IPS DF 6.9 (cell line): Measurements from ENCODE around the gene HRK.

ENCODE experiments used
- DNase-seq: peaks from one replicate; pipeline ENCODE4 v3.0.0-alpha.2; 2013; ENCODE audit warnings: low read depth, low spot score
- H3K27ac ChIP-seq: one replicate; pipeline ENCODE4 v1.5.1; 2013; ENCODE audit warnings: low read length, control low read depth
- H3K27me3 ChIP-seq: 2 replicates; pipeline ENCODE4 v1.6.1; 2013; ENCODE audit warnings: mild to moderate bottlenecking, low read length; ENCODE audit not compliant: control insufficient read depth, insufficient read depth
- H3K36me3 ChIP-seq: 2 replicates; pipeline ENCODE4 v1.6.1; 2013; ENCODE audit warnings: low read length; ENCODE audit not compliant: control insufficient read depth, insufficient read depth
- H3K4me1 ChIP-seq: 2 replicates; pipeline ENCODE4 v1.6.1; 2013; ENCODE audit warnings: low read length; ENCODE audit not compliant: control insufficient read depth, insufficient read depth
- H3K4me3 ChIP-seq: 2 replicates; pipeline ENCODE4 v1.5.1; 2013; ENCODE audit warnings: mild to moderate bottlenecking, low read length
- H3K9me3 ChIP-seq: 2 replicates; pipeline ENCODE4 v1.6.1; 2013; ENCODE audit warnings: low read length, inconsistent platforms; ENCODE audit not compliant: control insufficient read depth, insufficient read depth
- WGBS: extraction: QIAGEN DNeasy Blood & Tissue Kit; methylation state at CpG from one replicate; pipeline ENCODE4 v1.1.7; 2013; ENCODE audit warnings: mixed read lengths, missing lambda C conversion rate; ENCODE audit not compliant: insufficient read length, insufficient coverage; 5-methylcytosine and 5-hydroxymethylcytosine counted together

HRK gene

DNA sequence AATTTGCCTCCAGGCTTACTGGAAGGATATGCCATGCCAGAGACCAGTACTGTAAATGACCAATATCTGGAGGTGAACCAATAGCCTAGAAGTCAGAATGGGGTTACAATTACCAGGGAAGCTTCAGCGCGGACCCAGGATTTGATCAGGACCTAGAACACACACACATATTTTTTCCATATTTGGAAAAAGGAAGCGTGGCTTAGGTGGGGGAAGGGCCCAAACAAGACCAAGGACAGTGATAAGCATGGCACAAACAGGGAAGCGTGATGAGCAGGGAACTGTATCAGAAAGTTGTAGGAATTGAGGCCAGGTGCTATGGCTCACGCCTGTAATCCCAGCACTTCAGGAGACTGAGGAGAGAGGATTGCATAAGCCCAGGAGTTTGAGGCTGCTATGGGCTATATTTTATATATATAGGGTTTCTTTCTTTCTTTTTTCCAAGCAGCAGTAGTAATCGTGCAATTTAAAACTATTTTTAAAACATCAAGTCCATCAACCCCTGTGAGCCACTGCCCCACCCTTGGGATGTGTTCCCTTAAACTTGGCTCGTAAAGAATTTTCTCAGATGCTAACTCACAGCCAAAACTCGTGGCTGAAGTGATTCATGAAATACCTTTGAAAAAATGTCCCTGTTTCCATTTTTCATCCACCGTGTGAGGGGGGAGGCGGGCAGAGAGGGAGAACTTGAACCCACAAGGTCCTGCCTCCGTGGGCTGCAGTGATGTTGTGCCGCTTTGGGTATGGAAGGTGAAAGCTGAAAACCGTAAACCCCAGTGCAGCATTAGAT is 16.7 kb downstream of the HRK start:
- Histone ChIP-seq H3K9me3 (no peaks in the 10 kb centered on the region), H3K27ac (no peak overlapping the region), H3K4me3 (no peak overlapping the region), H3K36me3 (no peaks in the 10 kb centered on the region), H3K27me3 (no peaks in the 10 kb centered on the region), H3K4me1 (no peaks in the 10 kb centered on the region)
- no peak for DNase-seq
- no CpG with 5 or more reads among the region's 13 CpGs for WGBS

DNA sequence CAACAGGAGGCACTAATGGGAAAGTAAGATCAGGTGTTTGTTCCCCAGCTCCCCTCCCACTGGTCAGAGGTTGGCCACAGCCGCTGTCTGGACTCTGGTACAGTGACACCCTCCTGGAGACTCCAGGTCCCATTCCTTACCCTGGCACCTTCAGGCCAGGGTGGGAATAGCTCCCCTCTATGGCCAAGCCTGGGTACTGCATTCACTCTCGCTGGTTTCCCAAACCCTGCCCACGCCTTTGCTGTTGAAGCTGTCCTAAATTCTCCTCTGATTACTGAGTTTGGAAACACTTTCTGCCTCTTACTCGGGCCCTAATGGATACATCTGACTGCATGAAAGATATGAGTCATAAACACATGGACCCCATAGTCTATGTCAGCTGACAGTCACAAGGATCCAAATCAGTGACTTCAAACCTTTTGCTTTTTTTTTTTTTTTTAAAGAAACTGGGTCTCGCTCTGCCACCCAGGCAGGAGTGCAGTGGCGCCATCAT is 17.9 kb downstream of the HRK start:
- Histone ChIP-seq H3K9me3 (no peaks in the 10 kb centered on the region), H3K36me3 (no peaks in the 10 kb centered on the region), H3K4me1 (no peaks in the 10 kb centered on the region), H3K4me3 (no peak overlapping the region), H3K27me3 (no peaks in the 10 kb centered on the region), H3K27ac (no peak overlapping the region)
- WGBS, result no CpG with 5 or more reads among the region's 6 CpGs
- no peak for DNase-seq

DNA sequence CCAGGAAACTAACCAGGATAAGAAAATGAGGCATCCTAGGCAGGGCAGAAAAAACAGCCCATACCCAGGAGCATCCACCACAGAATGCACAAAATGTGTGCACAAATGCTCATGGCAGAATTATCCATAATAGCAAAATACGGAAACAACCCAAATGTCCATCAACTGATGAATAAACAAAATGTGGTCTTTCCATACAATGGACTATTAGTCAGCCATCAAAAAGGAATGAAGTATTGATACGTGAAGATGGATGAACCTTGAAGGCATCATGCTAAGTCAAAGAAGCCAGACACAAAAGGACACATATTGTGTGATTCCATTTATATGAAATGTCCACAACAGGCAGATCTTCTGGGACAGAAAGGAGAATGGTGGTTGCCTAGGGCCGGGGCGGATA is 19.1 kb downstream of the HRK start:
- DNase-seq, result no peak
- H3K4me1 ChIP-seq, result no peaks in the 10 kb centered on the region
- no CpG with 5 or more reads among the region's 4 CpGs for WGBS
- H3K36me3 ChIP-seq, result no peaks in the 10 kb centered on the region
- H3K27me3 ChIP-seq, result no peaks in the 10 kb centered on the region
- no peak overlapping the region for H3K4me3 ChIP-seq
- H3K9me3 ChIP-seq, result no peaks in the 10 kb centered on the region
- H3K27ac ChIP-seq, result no peak overlapping the region

DNA sequence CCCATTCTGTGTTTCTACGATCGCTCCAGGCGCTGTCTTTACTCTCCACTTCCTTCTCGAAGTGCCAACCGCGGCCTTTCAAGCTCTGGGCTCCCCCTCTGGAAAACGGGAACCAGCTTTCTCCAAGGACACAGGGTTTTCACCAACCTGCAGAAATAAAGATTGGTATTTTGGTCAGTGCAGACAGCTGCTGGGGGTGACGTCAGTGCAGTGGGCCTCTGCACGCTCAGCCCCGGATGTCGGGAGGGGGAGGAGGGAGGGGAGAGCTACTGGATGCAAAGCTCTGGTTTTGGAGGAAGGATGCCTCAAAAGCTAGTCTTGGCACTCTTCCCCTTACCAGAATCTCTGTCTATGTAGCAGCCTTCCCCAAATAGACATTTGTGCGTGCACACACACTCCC is 19.9 kb downstream of the HRK start:
- H3K36me3 ChIP-seq, result no peaks in the 10 kb centered on the region; the same call in 1 of the 2 replicates
- H3K27ac ChIP-seq, result no peak overlapping the region
- no peaks in the 10 kb centered on the region for H3K4me1 ChIP-seq

DNA sequence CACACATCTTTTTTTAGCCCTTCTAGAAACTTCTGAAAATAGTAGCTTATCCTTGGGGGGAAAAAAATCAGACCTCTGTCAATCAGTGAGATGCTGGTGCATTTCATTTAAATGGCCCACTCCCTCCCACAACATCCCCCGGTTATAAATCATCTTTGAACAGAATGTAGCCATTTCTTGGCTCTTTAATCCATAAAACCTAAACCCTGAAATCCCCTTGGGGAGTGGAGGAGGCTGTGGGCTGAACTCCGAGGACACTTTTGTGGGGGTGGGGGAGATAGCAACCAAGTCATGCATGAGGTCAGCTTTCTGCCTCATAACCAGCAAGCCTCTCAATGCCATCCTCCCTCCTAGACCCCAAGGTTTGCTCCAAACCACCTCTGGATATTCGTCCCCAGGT is 21.0 kb downstream of the HRK start:
- no peak for DNase-seq
- no CpG with 5 or more reads among the region's 3 CpGs for WGBS
- H3K9me3 ChIP-seq, result no peaks in the 10 kb centered on the region
- H3K4me3 ChIP-seq, result no peak overlapping the region
- no peaks in the 10 kb centered on the region; the same call in 1 of the 2 replicates for H3K36me3 ChIP-seq
- no peaks in the 10 kb centered on the region for H3K4me1 ChIP-seq
- H3K27me3 ChIP-seq, result no peaks in the 10 kb centered on the region
- no peak overlapping the region for H3K27ac ChIP-seq

More for the DNA sequence above, 19.9 kb downstream of the HRK start:
- no peaks in the 10 kb centered on the region for H3K9me3 ChIP-seq
- no peaks in the 10 kb centered on the region for H3K27me3 ChIP-seq
- H3K4me3 ChIP-seq, result no peak overlapping the region
- no CpG with 5 or more reads among the region's 12 CpGs for WGBS
- no peak for DNase-seq

DNA sequence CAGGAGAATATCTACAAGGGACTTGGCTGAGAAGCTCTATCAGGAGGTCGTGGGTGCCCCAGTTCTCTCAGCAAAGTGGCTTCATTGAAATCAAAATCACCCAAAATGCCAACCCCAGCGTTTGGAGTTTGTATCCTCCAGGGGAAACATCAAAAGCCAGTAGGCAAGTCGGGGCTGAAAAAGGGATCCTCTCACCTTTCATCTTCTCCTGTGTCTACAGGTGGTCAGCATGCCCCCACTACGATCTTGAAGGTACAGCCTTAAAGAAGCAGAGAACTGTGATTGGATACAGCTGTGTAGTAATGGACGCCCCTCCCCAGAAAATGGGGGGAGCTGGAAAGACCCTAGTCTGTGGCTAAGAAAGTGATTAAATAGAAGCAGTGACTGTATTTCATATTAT is 22.2 kb downstream of the HRK start:
- no peaks in the 10 kb centered on the region; the same call in 1 of the 2 replicates for H3K36me3 ChIP-seq
- no peak overlapping the region for H3K27ac ChIP-seq
- WGBS, result no CpG with 5 or more reads among the region's 5 CpGs
- H3K4me1 ChIP-seq, result no peaks in the 10 kb centered on the region
- no peak for DNase-seq
- H3K27me3 ChIP-seq, result no peaks in the 10 kb centered on the region
- no peak overlapping the region for H3K4me3 ChIP-seq
- H3K9me3 ChIP-seq, result no peaks in the 10 kb centered on the region

DNA sequence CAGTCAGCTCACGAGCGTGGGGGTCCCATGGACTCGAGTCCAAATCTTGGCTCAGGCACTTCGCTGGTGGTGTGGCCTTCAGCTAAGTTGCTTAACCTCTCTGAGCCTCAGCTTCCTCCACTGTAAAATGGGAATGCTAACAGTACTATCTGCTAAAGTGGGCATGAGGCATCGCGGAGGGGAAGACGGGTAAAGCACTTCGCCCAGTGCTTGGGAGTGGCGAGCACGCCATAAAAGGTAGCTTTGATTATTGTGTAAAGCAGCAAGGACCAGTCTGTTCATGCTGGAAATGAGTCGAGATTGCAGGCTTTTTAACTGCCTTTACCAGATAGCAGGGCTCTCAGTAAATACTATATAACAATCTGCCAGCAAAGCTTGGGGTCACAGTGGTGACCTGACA is 24.5 kb downstream of the HRK start:
- H3K36me3 ChIP-seq, result no peaks in the 10 kb centered on the region; the same call in 1 of the 2 replicates
- no peak overlapping the region for H3K4me3 ChIP-seq
- DNase-seq, result no peak
- H3K4me1 ChIP-seq, result no peaks in the 10 kb centered on the region
- no peaks in the 10 kb centered on the region for H3K9me3 ChIP-seq
- no peaks in the 10 kb centered on the region for H3K27me3 ChIP-seq
- H3K27ac ChIP-seq, result no peak overlapping the region
- WGBS, result no CpG with 5 or more reads among the region's 11 CpGs

DNA sequence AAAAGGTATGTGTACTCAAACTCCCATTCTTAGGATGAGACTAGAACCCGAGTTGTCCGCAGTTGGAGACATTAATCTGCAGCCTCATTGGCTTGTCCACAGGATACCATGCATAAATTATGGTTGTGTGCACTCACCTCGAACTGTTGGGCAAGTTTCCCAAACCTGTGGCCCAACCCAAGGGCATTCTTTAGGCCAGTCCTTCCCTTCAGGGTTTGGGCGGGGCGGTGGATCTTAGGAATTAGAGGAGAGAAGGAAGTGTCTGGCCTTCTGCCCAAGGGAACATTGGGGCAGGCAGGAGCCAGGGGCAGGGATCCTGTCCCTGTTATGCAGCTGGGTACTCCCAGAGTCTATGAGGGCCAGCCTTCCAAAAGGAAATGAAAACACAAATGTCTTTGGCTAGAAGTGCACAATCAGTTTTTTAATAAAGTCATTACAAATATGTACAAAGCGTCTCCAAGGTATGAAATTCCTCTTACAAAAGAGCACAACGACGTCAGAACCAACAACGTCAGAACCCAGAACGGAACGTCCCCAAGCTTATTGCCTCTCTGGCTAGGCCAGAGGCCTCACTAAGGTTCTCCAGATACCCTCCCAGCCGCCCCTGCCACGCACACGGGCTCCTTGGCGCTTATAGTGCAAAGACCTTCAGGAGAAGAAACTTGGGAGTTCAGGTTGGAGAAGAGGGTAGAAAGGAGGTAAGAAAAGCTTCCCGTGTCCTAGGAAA is 25.3 kb downstream of the HRK start:
- no peaks in the 10 kb centered on the region; the same call in 1 of the 2 replicates for H3K36me3 ChIP-seq
- WGBS, result no CpG with 5 or more reads among the region's 16 CpGs
- H3K4me3 ChIP-seq, result no peak overlapping the region
- H3K9me3 ChIP-seq, result no peaks in the 10 kb centered on the region
- no peak for DNase-seq
- no peak overlapping the region for H3K27ac ChIP-seq
- H3K27me3 ChIP-seq, result no peaks in the 10 kb centered on the region
- no peaks in the 10 kb centered on the region for H3K4me1 ChIP-seq

DNA sequence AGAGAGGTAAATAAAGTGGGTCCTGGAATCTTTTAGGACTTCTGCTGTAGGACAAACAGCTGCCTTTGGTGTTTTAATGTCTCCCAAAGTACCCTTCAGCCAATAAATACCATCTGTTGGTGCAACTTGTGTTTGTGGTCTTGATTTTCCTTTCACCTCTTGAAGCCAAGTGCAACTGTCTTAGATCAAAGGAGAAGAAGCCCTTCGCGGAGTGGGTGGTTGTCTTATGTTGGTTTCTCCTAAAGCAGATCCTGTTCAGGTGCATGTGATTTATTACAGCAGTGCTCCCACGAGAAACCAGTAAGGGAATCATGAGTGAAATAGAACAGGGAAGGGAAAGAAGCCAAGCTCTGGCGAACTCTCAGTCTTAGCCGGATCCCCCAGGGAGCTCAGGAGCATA is 27.7 kb downstream of the HRK start:
- DNase-seq, result no peak
- H3K27ac ChIP-seq, result no peak overlapping the region
- WGBS, result no CpG with 5 or more reads among the region's 5 CpGs

DNA sequence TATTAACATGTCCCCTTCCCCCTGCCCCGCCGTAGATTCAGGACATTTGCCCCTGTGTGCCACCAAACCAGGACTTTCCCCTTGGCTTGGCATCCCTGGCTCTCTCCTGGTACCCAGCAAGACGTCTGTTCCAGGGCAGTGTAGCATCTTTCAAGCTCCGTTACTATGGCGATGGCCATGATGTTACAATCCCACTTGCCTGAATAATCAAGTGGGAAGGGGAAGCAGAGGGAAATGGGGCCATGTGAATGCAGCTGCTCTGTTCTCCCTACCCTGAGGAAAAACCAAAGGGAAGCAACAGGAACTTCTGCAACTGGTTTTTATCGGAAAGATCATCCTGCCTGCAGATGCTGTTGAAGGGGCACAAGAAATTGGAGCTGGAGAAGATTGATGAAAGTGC is 28.9 kb downstream of the HRK start:
- Histone ChIP-seq H3K9me3 (no peaks in the 10 kb centered on the region), H3K27ac (no peak overlapping the region), H3K4me3 (no peak overlapping the region), H3K36me3 (no peaks in the 10 kb centered on the region; the same call in 1 of the 2 replicates), H3K4me1 (no peaks in the 10 kb centered on the region), H3K27me3 (no peaks in the 10 kb centered on the region)
- WGBS, result no CpG with 5 or more reads among the region's 6 CpGs
- DNase-seq, result no peak

More for the DNA sequence above, 27.7 kb downstream of the HRK start:
- Histone ChIP-seq H3K4me1 (no peaks in the 10 kb centered on the region), H3K36me3 (no peaks in the 10 kb centered on the region; the same call in 1 of the 2 replicates), H3K9me3 (no peaks in the 10 kb centered on the region), H3K4me3 (no peak overlapping the region), H3K27me3 (no peaks in the 10 kb centered on the region)
